Measurements from ENCODE around the gene FADS2. TPM values are rescaled to one million over a fixed set of nuclear protein-coding genes. Genes with fewer than 3 reads are reported as not detected.

Gene FADS2
- total and polyA plus RNA-seq, 2 experiments from 2014 or later: 124 to 392 TPM

GRCh38 chr11:61840371-61840770 is 12.3 kb downstream of the FADS2 start:
- no peaks in the 10 kb centered on the region for H3K9me3 Mint-ChIP-seq
- peaks cover 94% of the 10 kb centered on the region for H3K36me3 Mint-ChIP-seq (ENCODE audit: low read depth)
- H3K4me1 ChIP-seq (ENCODE audit: insufficient read depth): peaks cover 8% of the 10 kb centered on the region; the same call in 1 of the 2 replicates
- H3K9me2 ChIP-seq (ENCODE audit: insufficient read depth): no peaks in the 10 kb centered on the region
- peaks cover 64% of the 10 kb centered on the region for H3K36me3 ChIP-seq (ENCODE audit: insufficient read depth)
- no peak overlapping the region for H3K4me3 Mint-ChIP-seq
- ATAC-seq (no peak), DNase-seq (ENCODE audit: low spot score) (no peak)
- no peak overlapping the region for H2AFZ ChIP-seq
- H3F3A ChIP-seq (replicated peaks; ENCODE audit: low read depth): peaks cover 26% of the 10 kb centered on the region; the same call in 1 of the 2 replicates
- H3K27me3 ChIP-seq (ENCODE audit: insufficient read depth): no peaks in the 10 kb centered on the region
- TF ChIP-seq EZH2phosphoT487 (IDR thresholded peaks at IDR 0.05; ENCODE audit: unreplicated experiment): no peak
- H3K4me2 ChIP-seq: no peak overlapping the region
- peaks cover 10% of the 10 kb centered on the region for H3K27me3 Mint-ChIP-seq (ENCODE audit: insufficient read depth, low read depth, poor library complexity)
- peaks cover 47% of the 10 kb centered on the region for H4K20me1 ChIP-seq (replicated peaks; ENCODE audit: insufficient read depth)
- no peak overlapping the region for H3K27ac ChIP-seq (ENCODE audit: low read depth)
- peaks cover 15% of the 10 kb centered on the region for H3K4me1 Mint-ChIP-seq
- H3K4me3 ChIP-seq: no peak overlapping the region
- H3K27ac Mint-ChIP-seq: no peak overlapping the region
- peaks cover 51% of the 10 kb centered on the region for H3K79me2 ChIP-seq (replicated peaks; ENCODE audit: insufficient read depth)

DNA sequence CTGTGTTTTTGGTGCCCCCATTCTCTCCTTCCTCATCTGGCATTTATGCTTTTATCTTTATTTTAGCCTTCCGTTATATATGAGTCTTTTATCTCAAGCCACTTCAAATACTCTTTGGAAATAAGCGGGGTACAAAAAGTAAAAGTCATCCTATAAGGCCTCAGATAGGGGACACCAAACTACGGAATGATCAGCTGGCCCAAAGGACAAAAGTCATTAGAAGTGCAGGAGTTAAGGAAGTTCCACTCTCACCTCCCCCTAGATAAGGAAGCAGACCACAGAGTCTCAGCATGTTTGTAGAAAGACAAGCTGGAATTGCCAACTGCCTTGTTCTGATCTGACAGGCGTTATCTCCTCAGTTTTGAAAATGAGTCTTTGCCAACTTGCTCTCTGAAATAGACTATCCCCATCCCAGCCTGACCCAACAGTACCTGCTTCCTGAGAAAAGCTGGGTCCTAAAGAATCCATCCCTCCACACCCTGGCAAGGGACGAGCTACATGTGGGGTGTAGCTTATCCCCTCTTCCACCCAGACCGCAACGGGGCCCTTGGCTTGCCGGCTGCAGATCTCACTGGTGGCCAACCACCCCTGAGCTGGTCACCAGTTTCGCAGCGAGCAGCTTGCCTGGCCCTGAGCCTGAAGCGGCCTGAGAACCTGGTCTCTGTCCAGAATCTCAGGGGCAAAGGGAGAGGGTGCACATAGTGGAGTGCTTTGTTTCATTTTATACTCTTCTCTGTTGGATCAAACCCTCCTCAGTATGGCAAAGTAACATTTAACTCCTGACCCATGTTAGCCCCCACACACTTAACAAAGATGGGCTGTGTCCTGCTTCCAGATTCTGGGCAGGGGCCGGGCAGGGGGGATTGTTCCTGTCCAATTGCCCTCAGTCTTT is 13.8 kb downstream of the FADS2 start:
- Histone ChIP-seq H3K9me2 (ENCODE audit: insufficient read depth) (no peaks in the 10 kb centered on the region), H3F3A (replicated peaks; ENCODE audit: low read depth) (peaks cover 26% of the 10 kb centered on the region; the same call in 1 of the 2 replicates), H3K4me1 (ENCODE audit: insufficient read depth) (no peaks in the 10 kb centered on the region), H4K20me1 (replicated peaks; ENCODE audit: insufficient read depth) (peaks cover 44% of the 10 kb centered on the region), H3K4me2 (no peak overlapping the region), H3K4me3 (no peak overlapping the region), H3K27ac (ENCODE audit: low read depth) (no peak overlapping the region), H3K79me2 (replicated peaks; ENCODE audit: insufficient read depth) (peaks cover 36% of the 10 kb centered on the region), H2AFZ (no peak overlapping the region), H3K27me3 (ENCODE audit: insufficient read depth) (no peaks in the 10 kb centered on the region), H3K36me3 (ENCODE audit: insufficient read depth) (peaks cover 64% of the 10 kb centered on the region)
- TF ChIP-seq NANOG (IDR thresholded peaks at IDR 0.05; ENCODE audit: borderline replicate concordance) (no peak), STAT1 (IDR thresholded peaks at IDR 0.05; ENCODE audit: unreplicated experiment) (no peak), ZNF114 (CRISPR knock-in tag; IDR thresholded peaks at IDR 0.05) (no peak)
- no peak overlapping the region for H3K27ac Mint-ChIP-seq
- peaks cover 12% of the 10 kb centered on the region for H3K27me3 Mint-ChIP-seq (ENCODE audit: insufficient read depth, low read depth, poor library complexity)
- H3K4me1 Mint-ChIP-seq: peaks cover 7% of the 10 kb centered on the region
- DNase-seq (ENCODE audit: low spot score) (no peak), ATAC-seq (no peak)
- no peak overlapping the region for H3K4me3 Mint-ChIP-seq
- no peaks in the 10 kb centered on the region for H3K9me3 Mint-ChIP-seq
- H3K36me3 Mint-ChIP-seq (ENCODE audit: low read depth): peaks cover 98% of the 10 kb centered on the region

GRCh38 chr11:61842528-61842820 is 14.4 kb downstream of the FADS2 start:
- ATAC-seq (no peak), DNase-seq (ENCODE audit: low spot score) (no peak)
- H3K4me1 ChIP-seq (ENCODE audit: insufficient read depth): no peaks in the 10 kb centered on the region
- H3K27ac ChIP-seq (ENCODE audit: low read depth): no peak overlapping the region
- Mint-ChIP-seq H3K27me3 (ENCODE audit: insufficient read depth, low read depth, poor library complexity) (peaks cover 12% of the 10 kb centered on the region), H3K4me1 (peaks cover 5% of the 10 kb centered on the region), H3K9me3 (no peaks in the 10 kb centered on the region), H3K36me3 (ENCODE audit: low read depth) (peaks cover 98% of the 10 kb centered on the region), H3K4me3 (no peak overlapping the region), H3K27ac (no peak overlapping the region)
- peaks cover 30% of the 10 kb centered on the region for H3K79me2 ChIP-seq (replicated peaks; ENCODE audit: insufficient read depth)
- H3K9me2 ChIP-seq (ENCODE audit: insufficient read depth): no peaks in the 10 kb centered on the region
- H2AFZ ChIP-seq: no peak overlapping the region
- H3K4me2 ChIP-seq: no peak overlapping the region
- no peaks in the 10 kb centered on the region for H3K27me3 ChIP-seq (ENCODE audit: insufficient read depth)
- peaks cover 26% of the 10 kb centered on the region; the same call in 1 of the 2 replicates for H3F3A ChIP-seq (replicated peaks; ENCODE audit: low read depth)
- H3K36me3 ChIP-seq (ENCODE audit: insufficient read depth): peaks cover 63% of the 10 kb centered on the region
- no peak overlapping the region for H3K4me3 ChIP-seq
- peaks cover 44% of the 10 kb centered on the region for H4K20me1 ChIP-seq (replicated peaks; ENCODE audit: insufficient read depth)
- TF ChIP-seq, protein P1, sequence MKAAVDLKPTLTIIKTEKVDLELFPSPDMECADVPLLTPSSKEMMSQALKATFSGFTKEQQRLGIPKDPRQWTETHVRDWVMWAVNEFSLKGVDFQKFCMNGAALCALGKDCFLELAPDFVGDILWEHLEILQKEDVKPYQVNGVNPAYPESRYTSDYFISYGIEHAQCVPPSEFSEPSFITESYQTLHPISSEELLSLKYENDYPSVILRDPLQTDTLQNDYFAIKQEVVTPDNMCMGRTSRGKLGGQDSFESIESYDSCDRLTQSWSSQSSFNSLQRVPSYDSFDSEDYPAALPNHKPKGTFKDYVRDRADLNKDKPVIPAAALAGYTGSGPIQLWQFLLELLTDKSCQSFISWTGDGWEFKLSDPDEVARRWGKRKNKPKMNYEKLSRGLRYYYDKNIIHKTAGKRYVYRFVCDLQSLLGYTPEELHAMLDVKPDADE (IDR thresholded peaks at IDR 0.05): no peak
- TF ChIP-seq NANOG (IDR thresholded peaks at IDR 0.05; ENCODE audit: borderline replicate concordance): no peak
- TF ChIP-seq ZNF462 (CRISPR knock-in tag; IDR thresholded peaks at IDR 0.05): no peak
- TF ChIP-seq STAT1 (IDR thresholded peaks at IDR 0.05; ENCODE audit: unreplicated experiment): no peak
- TF ChIP-seq EZH2phosphoT487 (IDR thresholded peaks at IDR 0.05; ENCODE audit: unreplicated experiment): no peak
- no peak for TF ChIP-seq JUNB (IDR thresholded peaks at IDR 0.05; ENCODE audit: unreplicated experiment)
- no peak for TF ChIP-seq CREB1 (CRISPR knock-in tag; IDR thresholded peaks at IDR 0.05; ENCODE audit: low read depth)
- TF ChIP-seq ZNF114 (CRISPR knock-in tag; IDR thresholded peaks at IDR 0.05): no peak
- no peak for TF ChIP-seq POLR2AphosphoS5 (IDR thresholded peaks at IDR 0.05; ENCODE audit: low read depth)
